ENCODE measurements around the gene ENPP3. TPM values are rescaled to one million over a fixed set of nuclear protein-coding genes. Genes with fewer than 3 reads are reported as not detected.

Gene ENPP3
- total RNA-seq, 1 donor, result not detected

DNA sequence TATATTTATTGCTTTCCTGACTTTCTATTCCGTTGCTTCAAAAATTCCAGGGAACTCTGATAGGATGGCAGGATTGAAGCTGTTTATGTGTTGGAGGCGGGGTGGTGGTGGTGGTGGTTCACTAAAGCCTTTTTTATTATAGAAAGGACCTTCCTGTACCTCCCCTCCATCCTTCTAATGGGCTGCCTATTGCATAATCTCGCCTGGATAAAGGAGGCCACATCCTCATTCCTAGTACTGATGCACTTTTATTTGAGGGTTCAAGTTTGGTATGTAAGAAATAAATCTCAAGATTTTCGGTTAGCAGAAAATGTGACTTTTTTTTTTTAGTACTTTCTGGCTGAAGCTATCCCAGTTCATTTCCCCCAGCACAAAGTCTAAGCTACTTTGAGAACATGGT, 92.4 kb downstream of the ENPP3 start:
- DNase-seq (ENCODE audit: low read depth), result peak; percentile 76
- no peak for TF ChIP-seq CTCF (IDR thresholded peaks at IDR 0.05; ENCODE audit: insufficient read depth, low read depth, low read length)
- H3K4me3 ChIP-seq (ENCODE audit: low read depth, low read length), result no peak overlapping the region

- no peak for DNase-seq (ENCODE audit: low read depth)
- no peak overlapping the region for H3K4me3 ChIP-seq (ENCODE audit: low read depth, low read length)
- no peak for TF ChIP-seq CTCF (IDR thresholded peaks at IDR 0.05; ENCODE audit: insufficient read depth, low read depth, low read length)
Measured at GRCh38 chr6:131730264-131730663, 93.2 kb downstream of the ENPP3 start.

DNA sequence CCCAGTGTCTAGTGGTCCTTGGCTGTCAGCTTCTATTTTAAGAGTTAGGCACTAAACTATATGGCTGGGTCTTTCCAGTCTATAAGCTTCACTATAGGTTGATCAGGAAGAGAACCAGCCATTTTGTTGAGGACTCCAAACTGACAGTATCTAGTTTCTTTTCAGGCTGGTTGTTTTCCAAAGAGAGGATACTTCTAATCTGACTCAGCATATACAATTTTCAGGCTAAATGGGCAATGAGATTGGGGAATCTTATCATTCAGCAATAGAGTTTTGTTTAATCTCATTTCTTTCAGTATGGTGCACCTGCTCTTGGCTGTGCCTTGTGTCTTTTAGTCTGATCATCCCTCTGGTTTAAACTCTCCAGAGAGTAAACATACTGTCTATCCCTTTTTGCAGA, 94.1 kb downstream of the ENPP3 start:
- DNase-seq (ENCODE audit: low read depth), result no peak
- no peak overlapping the region for H3K4me3 ChIP-seq (ENCODE audit: low read depth, low read length)
- no peak for TF ChIP-seq CTCF (IDR thresholded peaks at IDR 0.05; ENCODE audit: insufficient read depth, low read depth, low read length)

DNA sequence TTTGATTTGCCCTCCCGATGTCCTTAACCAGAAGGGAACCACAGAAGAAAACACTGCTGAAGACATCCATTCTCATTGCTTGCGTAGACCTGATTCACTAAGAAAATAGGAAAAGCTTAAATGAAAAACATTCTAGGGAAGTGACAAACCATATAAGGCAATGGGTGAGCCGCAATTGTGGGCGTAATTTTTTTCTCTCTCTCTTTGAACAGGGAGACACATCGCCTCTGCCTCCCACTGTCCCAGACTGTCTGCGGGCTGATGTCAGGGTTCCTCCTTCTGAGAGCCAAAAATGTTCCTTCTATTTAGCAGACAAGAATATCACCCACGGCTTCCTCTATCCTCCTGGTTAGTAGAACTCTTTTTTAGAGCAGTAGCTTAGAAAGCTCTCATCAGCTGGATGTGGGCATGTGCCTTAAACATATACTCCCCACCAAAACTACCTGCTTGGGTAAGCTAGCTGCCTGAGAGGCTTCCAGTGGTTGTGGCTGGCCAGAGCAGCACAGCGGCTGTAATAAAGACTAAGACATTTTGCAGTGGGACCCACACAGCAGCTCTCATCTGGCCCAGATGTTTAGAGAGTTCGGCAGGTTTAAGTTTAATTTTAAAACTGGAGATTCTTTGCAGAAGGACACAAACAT, 96.4 kb downstream of the ENPP3 start:
- no peak overlapping the region for H3K4me3 ChIP-seq (ENCODE audit: low read depth, low read length)
- DNase-seq (ENCODE audit: low read depth), result peak; percentile 45
- TF ChIP-seq CTCF (IDR thresholded peaks at IDR 0.05; ENCODE audit: insufficient read depth, low read depth, low read length), result no peak

- TF ChIP-seq CTCF (IDR thresholded peaks at IDR 0.05; ENCODE audit: insufficient read depth, low read depth, low read length), result no peak
- H3K4me3 ChIP-seq (ENCODE audit: low read depth, low read length), result no peak overlapping the region
- no peak for DNase-seq (ENCODE audit: low read depth)
Measured at GRCh38 chr6:131736003-131736596, 99.0 kb downstream of the ENPP3 start.

DNA sequence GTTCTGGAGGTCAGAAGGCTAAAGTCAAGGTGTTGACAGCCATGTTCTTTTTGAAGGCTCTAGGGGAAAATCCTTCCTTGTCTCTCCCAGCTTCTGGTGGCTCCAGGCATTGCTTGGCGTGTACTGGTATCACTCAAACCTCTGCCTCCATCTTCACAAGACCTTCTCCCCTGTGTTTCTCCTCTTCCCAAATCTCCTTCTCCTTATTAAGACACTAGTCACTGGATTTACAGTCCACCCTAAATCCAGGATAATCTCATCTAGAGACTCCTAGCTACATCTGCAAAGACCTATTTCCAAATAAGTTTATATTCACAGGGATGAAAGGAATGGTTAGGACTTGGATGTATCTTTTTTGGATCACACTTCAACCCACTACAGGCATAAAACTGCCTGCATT, 99.7 kb downstream of the ENPP3 start:
- no peak for DNase-seq (ENCODE audit: low read depth)
- no peak overlapping the region for H3K4me3 ChIP-seq (ENCODE audit: low read depth, low read length)
- TF ChIP-seq CTCF (IDR thresholded peaks at IDR 0.05; ENCODE audit: insufficient read depth, low read depth, low read length), result no peak

GRCh38 chr6:131739136-131739535, 102.0 kb downstream of the ENPP3 start:
- no peak overlapping the region for H3K4me3 ChIP-seq (ENCODE audit: low read depth, low read length)
- DNase-seq (ENCODE audit: low read depth), result no peak
- no peak for TF ChIP-seq CTCF (IDR thresholded peaks at IDR 0.05; ENCODE audit: insufficient read depth, low read depth, low read length)
